HepG2 (cell line): ENCODE results near the gene GALNT17.

ENCODE experiments used
- FOXP4 ChIP-seq: sonication (generic); formaldehyde crosslinking; IDR thresholded peaks from 2 replicates; pipeline ENCODE4 v1.4.0; 2020; ENCODE audit warnings: missing genetic modification reagents
- TCF7L2 ChIP-seq: IDR thresholded peaks from 2 replicates; pipeline ENCODE4 v1.6.1; 2011; ENCODE audit warnings: mild to moderate bottlenecking, low read depth, low read length, moderate library complexity
- ZBTB42 ChIP-seq: sonication (generic); formaldehyde crosslinking; IDR thresholded peaks from 2 replicates; pipeline ENCODE4 v1.5.0; 2020; ENCODE audit warnings: mild to moderate bottlenecking, missing genetic modification reagents
- ZNF839 ChIP-seq: sonication (generic); formaldehyde crosslinking; IDR thresholded peaks from 2 replicates; pipeline ENCODE4 v1.4.0; 2020; ENCODE audit warnings: missing genetic modification reagents, mild to moderate bottlenecking, borderline replicate concordance
- ZNF850 ChIP-seq: sonication (generic); formaldehyde crosslinking; conservative IDR thresholded peaks from 2 replicates; pipeline ENCODE4 v1.9.0; 2021; ENCODE audit warnings: mild to moderate bottlenecking, missing genetic modification reagents

GRCh38 chr7:71251706-71252105, 119.8 kb downstream of the GALNT17 start:
- TF ChIP-seq FOXP4 (CRISPR knock-in tag) (no peak), TCF7L2 (no peak), ZBTB42 (no peak), ZNF839 (CRISPR knock-in tag) (no peak), ZNF850 (CRISPR knock-in tag) (no peak)
